Activated CD8-positive, alpha-beta memory T cell treated with anti-CD3 and anti-CD28 coated beads for 48 hours (primary cell): ENCODE measurements around the gene KRTAP1-4.
"Not testable (repeated sequence)": the region's sequence is repeated elsewhere in the genome, so short reads cannot be mapped to it uniquely, and the experiment has no call there.

Experiments used
- DNase-seq, 3 experiments: peaks; one replicate each; pipeline ENCODE4 v3.0.0-alpha.2; 2020; ENCODE audit warnings: low read depth in 2 of 3, low spot score in 2 of 3

The KRTAP1-4 gene

DNA sequence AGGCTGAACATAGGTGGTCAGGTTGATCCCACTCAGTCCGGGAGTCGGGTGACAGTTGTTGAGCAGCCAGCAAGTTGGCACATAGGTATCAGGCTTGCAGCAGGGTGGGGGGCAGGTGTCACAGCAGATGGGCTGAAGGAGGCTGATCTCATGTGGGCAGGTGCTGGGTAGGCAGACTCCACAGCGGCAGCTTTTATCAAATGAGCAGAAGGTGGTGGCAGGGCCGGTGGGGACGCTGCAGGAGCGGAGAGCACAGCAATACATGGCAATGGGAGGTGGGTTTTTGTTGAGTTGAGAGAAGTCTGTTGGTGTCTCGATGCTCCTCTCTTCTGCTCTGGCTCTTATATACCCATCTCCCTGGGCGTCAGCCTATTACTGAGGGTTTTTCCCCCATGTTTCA lies 21.2 kb downstream of the KRTAP1-4 start, which contains the start of gene KRTAP3-1:
TSS of gene KRTAP3-1 (minus strand) at position 318 of the 400 bp plus-strand sequence. CDS start at position 264, 54 bp downstream.
- no peak for DNase-seq

DNA sequence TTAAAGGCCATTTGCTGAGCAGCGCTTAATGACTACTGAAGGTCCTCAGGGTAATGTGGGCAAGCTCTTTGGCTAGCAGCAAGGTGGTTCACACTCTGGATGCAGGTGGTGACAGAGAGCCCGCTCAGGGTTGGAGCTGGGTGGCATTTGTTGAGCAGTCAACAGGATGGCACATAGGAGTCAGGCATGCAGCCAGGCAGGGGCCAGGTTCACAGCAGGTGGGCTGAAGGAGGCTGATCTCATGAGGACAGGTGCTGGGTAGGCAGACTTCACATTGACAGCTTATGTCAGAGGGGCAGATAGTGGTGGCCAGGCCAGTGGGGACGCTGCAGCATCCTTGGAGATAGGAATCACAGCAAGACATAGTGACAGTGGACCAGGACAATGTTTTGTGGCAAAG lies 25.6 kb downstream of the KRTAP1-4 start:
- no peak for DNase-seq

DNA sequence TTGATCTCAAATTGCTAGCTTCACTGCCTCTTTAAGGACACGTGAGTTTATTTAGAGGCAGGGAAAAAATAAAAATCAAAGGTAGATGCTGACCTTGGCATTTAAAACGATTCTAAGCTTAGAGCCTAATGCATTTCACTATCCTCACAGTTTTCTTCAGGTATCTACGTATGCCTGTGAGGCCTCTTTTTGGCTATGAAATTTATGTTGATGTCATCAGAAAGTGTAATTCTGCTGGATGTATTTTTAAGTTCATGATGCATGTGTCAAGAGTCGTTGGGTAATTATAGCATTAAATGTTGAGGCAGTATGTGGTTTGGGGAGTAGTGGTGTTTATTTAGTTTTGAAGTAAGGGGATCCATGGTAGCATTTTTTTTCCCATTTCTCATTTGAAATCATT lies 26.1 kb downstream of the KRTAP1-4 start:
- DNase-seq, result no peak

DNA sequence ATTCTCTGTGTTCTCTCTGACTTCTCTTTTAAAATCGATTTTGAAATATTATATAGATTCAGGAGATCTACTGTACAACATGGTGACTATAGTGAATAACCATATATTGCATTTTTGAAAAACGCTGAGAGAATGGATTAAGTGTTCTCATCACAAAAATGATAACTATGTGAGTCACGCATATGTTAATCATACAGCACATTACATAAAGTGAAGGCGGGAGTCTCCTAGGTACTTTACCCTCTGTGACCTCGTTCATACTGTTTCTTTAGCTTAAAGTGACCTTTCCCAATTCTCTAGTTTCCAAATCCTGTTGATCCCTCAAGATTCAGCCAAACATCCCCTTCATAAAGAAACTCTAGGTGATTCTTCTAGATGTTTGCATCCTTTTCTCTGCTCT lies 27.2 kb downstream of the KRTAP1-4 start:
- DNase-seq, result no peak

DNA sequence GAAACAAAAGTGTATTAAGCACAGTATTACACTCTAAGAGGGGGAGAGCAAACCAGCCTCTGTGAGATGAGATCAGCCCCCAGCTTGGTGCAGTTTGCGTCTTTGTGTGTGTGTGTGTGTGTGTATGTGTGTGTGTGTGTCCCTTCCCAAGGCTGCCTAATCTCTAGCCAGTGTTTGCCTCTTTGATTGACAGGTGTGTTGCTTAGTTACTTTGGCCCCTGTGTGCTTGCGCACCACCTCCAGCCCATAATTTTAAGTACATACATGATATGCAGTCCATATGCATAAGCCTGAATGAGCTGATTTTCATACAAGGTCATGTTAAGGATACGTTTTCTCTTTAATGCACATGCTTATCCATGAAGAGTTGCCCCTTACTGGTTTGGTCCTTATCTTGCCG lies 28.2 kb downstream of the KRTAP1-4 start:
- no peak for DNase-seq

DNA sequence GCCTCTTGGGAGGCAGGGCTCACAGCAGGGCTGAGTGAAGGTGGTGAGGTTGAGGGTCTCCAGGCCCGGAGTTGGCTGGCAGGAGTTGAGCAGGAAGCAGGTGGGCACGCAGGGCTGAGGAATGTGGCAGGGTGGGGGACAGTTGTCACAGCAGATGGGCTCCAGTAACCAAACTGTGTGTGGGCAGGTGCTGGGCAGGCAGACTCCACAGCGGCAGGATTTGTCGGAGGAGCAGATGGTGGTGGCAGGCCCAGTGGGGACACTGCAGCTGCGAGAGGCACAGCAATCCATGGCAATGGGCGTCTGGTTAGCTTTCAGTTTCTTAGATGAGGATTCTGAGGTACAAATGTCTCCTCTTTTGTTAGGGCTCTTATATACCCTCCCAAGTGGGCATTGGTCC lies 30.4 kb downstream of the KRTAP1-4 start, which contains the start of gene KRTAP3-2:
TSS of gene KRTAP3-2 (minus strand) at position 344 of the 400 bp plus-strand sequence. CDS start at position 291, 53 bp downstream.
- not testable (repeated sequence) for DNase-seq

DNA sequence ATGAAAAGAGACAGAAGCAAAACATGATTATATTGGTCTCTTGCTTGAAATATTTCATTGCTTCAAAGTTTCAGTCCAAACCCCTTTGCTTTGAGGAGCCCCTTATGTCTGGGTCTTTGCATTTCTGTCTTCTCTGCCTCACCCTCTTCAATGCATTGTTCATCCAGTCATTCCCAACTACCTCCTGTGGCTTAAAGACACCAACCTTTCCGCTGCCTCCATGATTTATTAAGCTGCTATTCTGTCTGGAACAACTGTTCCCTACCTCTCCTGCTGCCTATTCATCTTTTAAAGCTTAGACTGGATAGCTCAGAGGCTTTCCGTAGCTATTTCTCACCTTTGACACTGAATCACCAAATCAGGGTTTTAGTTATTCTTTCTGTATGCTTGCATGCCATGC lies 32.6 kb downstream of the KRTAP1-4 start:
- no peak for DNase-seq

DNA sequence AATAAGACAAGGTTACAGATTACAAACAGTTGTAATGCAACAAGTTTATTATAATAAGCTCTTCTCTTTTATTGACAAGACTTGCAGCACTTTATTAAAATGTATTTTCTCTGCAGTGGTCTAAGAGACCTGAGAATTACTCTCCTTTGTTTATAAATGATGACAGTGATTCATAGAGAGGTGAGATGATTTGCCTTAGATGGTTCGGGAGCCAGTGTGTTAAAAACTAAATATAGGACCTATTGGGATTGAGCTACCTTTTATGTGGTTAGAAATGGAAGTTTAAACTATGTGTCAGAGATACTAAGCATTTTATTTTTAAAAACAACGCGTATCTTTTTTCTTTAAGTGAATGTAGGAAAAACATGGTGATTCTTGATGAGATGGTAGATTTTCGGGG lies 33.2 kb downstream of the KRTAP1-4 start:
- DNase-seq, result no peak

DNA sequence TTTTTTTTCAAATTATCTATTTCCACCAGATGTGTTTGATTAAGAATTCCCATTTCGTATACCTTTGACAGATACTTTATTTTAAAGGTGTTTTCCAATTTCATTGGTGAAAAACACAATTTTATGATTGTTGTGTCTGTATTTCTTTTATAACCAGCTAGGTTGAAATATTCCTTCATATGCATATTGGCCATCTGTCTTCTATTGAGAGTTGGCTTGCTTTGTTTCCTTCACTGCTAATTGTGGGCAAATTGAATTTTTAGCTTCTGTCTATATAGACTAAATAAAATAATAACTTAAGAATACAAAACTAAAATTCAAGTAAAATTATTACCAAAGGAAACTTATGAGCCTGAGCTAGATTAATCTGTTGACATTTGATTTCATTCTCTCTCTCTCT lies 34.9 kb downstream of the KRTAP1-4 start:
- no peak for DNase-seq

DNA sequence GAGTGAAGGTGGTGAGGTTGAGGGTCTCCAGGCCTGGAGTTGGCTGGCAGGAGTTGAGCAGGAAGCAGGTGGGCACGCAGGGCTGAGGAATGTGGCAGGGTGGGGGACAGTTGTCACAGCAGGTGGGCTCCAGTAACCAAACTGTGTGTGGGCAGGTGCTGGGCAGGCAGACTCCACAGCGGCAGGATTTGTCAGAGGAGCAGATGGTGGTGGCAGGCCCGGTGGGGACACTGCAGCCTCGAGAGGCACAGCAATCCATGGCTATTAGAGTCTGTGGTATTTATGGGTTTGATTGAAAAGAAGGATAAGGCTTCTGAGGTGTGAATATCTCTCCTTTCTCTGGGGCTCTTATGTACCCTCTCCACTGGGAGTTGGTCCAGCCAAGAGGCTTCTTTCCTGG lies 36.2 kb downstream of the KRTAP1-4 start, which contains the start of gene KRTAP3-3:
TSS of gene KRTAP3-3 (minus strand) at position 326 of the 400 bp plus-strand sequence. CDS start at position 259, 67 bp downstream.
- no peak for DNase-seq

DNA sequence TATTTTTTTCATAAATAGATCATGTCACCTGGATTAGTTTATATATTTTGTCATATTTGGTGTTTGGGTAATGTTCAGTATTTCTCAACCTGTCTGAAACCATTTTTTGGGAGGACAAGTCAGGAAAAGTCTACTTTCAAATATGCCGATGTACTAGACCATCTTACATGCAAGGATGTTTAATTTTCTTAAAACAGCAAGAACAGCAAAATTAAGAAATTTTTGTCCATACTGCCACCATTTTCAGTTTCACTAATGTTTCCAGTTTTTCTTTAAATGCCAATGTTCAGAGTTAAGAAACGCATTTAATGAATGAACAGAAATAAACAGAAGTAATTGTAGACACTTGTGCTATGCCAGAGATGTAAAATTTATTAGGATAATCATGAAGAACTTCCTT lies 36.9 kb downstream of the KRTAP1-4 start:
- DNase-seq, result no peak

DNA sequence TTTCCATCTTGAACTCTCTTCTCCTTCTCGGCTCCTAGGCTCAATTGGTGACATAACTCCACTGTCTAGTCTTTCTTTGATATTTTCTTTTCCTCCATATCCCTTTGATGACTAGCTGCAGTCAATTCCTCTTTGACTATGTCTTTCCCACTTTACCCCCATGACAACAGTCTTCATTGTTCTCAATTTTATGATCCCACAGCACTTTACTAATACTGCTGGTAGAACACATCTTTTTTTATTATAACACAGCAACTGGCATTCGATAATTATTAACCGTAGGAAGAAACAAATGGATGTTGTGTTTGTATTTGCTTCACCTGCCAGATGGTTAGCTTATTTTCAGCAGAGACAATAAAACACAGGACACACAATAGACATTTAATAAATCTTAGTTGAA lies 37.3 kb downstream of the KRTAP1-4 start:
- DNase-seq, result no peak

DNA sequence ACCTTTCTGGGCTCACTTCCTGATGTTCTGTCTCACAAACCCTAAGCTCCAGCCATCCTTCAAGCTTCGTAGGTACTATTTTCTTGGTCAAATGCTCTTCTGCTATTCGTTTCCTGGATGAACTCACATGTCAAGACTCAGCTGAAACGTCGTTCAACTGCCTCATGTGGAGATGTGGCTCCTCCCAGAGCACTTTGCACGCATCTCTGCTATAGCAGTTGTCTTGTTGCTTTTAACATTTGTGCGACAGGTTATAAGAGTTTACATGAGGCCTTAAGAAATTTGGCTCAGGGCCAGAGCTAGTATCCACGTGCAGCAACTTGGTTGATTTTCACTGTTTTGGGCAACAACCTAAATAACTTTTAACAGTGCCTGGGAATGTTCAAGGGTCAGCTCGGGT lies 43.1 kb downstream of the KRTAP1-4 start:
- DNase-seq, result no peak

DNA sequence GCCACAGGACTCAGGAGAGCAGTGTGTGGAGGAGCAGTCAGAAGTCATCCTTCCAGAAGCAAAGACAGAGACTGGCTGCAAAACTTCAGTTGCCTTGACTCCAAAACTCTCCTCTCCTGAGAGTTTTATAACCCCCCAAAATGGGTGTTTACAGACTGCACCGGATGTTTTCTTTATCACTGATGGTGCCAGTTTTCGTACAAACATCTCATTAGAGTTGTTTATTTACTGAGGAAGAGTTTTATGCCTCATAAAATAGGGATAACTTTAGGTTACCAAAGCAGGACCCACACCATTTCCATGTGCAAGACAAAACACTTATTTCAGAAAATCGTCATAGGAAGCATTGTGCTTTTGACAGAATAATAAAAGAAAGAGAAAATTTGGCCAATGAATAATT lies 45.8 kb downstream of the KRTAP1-4 start, which contains the start of gene KRT40:
TSS of gene KRT40 (minus strand) at position 101 of the 400 bp plus-strand sequence. CDS start at position 48, 53 bp downstream.
- DNase-seq, result no peak

DNA sequence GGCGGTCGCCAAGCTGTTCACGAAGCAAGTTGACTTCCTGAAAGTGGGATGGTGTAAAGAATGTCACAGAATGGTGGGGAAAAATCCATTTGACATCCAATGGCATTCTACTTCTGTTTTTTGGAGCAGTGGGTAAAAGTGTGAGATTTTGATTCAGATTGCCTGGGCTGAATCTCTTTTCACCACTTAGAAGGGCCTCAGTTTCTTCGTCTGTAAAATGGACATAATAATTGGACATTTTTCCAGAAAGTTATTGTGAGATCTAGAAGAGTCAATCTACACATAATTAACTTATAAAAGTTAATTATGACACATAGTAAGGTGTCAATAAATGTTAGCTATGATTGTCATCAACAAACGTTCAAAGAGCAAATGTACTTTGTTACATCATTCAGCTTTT lies 48.9 kb downstream of the KRTAP1-4 start:
- no peak for DNase-seq

DNA sequence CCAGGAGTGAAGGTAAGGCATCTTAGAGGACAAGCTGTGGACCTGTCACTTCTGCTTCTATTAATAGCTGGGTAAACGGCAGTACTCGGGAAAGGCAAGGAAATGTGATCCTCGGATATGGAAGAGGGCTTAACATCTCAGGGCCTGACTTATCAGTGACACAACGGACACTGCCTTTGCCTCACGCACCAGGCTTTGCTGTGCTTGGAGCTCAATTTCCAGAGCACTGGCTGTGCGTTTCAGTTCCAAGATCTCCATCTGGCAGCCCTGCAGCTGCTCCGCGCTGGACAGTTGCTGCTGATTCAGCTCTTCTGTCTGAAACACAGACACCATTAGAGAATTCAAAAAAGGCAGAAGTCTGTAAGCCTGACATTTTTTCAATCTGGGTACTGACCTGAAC lies 49.4 kb downstream of the KRTAP1-4 start:
- DNase-seq, result no peak

DNA sequence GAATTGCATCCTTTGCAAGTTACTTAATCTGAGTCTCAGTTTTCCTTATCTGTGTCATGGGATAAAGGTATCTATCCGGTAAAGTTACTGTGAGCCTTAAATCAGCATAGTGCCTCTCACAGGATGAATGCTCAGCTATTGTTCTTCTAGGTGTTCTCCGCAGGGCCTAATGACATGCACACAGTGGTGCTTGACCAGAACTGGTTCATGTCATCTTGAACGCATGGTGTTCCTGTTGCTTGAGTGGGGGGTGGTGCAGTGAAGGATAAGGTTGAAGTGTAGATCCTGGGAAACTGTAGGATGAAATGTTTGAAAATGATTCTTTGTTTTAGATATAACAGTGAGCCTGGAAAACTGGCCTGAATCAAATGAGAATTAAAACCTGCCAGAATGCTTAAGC lies 49.9 kb downstream of the KRTAP1-4 start:
- no peak for DNase-seq
